DOHH2 (cell line): ENCODE data around the gene WFS1.

Source experiments
- H3F3A ChIP-seq: fragments of 200-600 bp; sonication (generic), shearing (Covaris generic); 2 replicates; pipeline ENCODE4 v1.6.0; 2016; ENCODE audit warnings: antibody characterized with exemption, mild to moderate bottlenecking; ENCODE audit not compliant: control insufficient read depth, insufficient read depth
- H3K27ac ChIP-seq: fragments of 200-600 bp; sonication (generic); 2 replicates; pipeline ENCODE4 v1.5.1; 2014; ENCODE audit warnings: low read depth, mild to moderate bottlenecking, low read length, moderate library complexity
- H3K27me3 ChIP-seq: fragments of 200-600 bp; sonication (generic); 2 replicates; pipeline ENCODE4 v1.6.1; 2014; ENCODE audit warnings: mild to moderate bottlenecking, low read length, mixed read lengths; ENCODE audit not compliant: control insufficient read depth
- H3K36me3 ChIP-seq: fragments of 200-600 bp; sonication (generic); 2 replicates; pipeline ENCODE4 v1.6.1; 2014; ENCODE audit warnings: mild to moderate bottlenecking, low read length, moderate library complexity, mixed read lengths; ENCODE audit not compliant: control insufficient read depth
- H3K4me1 ChIP-seq: fragments of 200-600 bp; sonication (generic); 2 replicates; pipeline ENCODE4 v1.6.1; 2014; ENCODE audit warnings: mild to moderate bottlenecking, low read length, mixed read lengths; ENCODE audit not compliant: control insufficient read depth
- H3K4me2 ChIP-seq: fragments of 200-600 bp; sonication (generic); 2 replicates; pipeline ENCODE4 v1.6.0; 2014; ENCODE audit warnings: mild to moderate bottlenecking, low read length, moderate library complexity
- H3K4me3 ChIP-seq: fragments of 200-600 bp; sonication (generic); 2 replicates; pipeline ENCODE4 v1.5.1; 2014; ENCODE audit warnings: mild to moderate bottlenecking, low read length, mixed read lengths
- H3K79me2 ChIP-seq: fragments of 200-600 bp; sonication (generic); 2 replicates; pipeline ENCODE4 v1.6.1; 2014; ENCODE audit warnings: mild to moderate bottlenecking, low read length, mixed read lengths; ENCODE audit not compliant: control insufficient read depth
- H3K9me2 ChIP-seq: fragments of 200-600 bp; sonication (generic); replicated peaks from 2 replicates; pipeline ENCODE4 v1.6.1; 2014; ENCODE audit warnings: mild to moderate bottlenecking, low read length, mixed read lengths; ENCODE audit not compliant: control insufficient read depth
- H3K9me3 ChIP-seq: fragments of 200-600 bp; sonication (generic); 2 replicates; pipeline ENCODE4 v1.6.1; 2014; ENCODE audit warnings: antibody characterized with exemption, low read length, mixed read lengths; ENCODE audit not compliant: control insufficient read depth, insufficient read depth
- H4K20me1 ChIP-seq: fragments of 200-600 bp; sonication (generic); 2 replicates; pipeline ENCODE4 v1.6.0; 2014; ENCODE audit warnings: low read depth, mild to moderate bottlenecking, antibody characterized with exemption, low read length, moderate library complexity; ENCODE audit not compliant: control insufficient read depth, insufficient read depth
- CTCF ChIP-seq: fragments of 200-600 bp; sonication (generic); IDR thresholded peaks from one replicate; pipeline ENCODE4 v1.5.1; 2014; ENCODE audit warnings: antibody characterized with exemption, mild to moderate bottlenecking, low read depth, low read length; ENCODE audit not compliant: poor library complexity, severe bottlenecking
- EZH2phosphoT487 ChIP-seq: fragments of 200-600 bp; sonication (generic); IDR thresholded peaks from 2 replicates; pipeline ENCODE4 v1.6.1; 2017; ENCODE audit warnings: borderline replicate concordance, mild to moderate bottlenecking, antibody characterized with exemption, low read length, moderate library complexity, mixed read lengths

WFS1 gene

GRCh38 chr4:6322761-6323566 lies 53.3 kb downstream of the WFS1 start:
- no peaks in the 10 kb centered on the region for H3K36me3 ChIP-seq
- no peak overlapping the region for H3K4me3 ChIP-seq
- H3K27me3 ChIP-seq, result no peaks in the 10 kb centered on the region
- no peak overlapping the region for H3K4me2 ChIP-seq
- no peaks in the 10 kb centered on the region for H3K4me1 ChIP-seq
- H4K20me1 ChIP-seq, result no peaks in the 10 kb centered on the region
- no peak for TF ChIP-seq CTCF
- no peak for TF ChIP-seq EZH2phosphoT487
- no peaks in the 10 kb centered on the region for H3K9me3 ChIP-seq
- no peak overlapping the region for H3K27ac ChIP-seq
- H3F3A ChIP-seq, result no peaks in the 10 kb centered on the region
- no peaks in the 10 kb centered on the region for H3K79me2 ChIP-seq
- no peaks in the 10 kb centered on the region for H3K9me2 ChIP-seq

DNA sequence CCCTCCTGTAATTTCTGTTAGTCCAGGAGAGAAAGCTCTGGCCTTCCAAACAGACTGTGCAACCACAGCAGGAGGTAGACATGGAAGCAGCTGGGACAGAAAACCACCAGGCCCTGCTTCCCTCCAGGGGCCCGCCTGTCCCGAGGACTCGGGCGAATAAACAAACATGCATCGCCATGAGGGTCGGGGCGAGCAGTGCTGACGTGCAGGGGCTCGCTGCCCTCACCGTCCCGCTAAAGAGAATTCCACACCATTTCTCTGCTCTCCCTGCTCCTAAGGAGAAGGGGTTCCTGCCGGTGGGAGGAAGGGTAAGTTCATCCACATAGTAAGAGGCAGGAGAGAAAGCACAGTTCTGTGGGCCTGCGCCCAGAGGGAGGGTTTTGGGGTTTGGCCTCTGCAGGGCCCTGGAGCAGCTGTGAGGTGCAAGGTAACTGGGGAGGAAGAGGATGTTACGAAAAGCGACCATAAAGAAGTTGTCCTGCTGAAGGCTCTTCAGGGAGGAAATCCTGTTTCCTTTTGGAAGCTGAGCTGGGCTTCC lies 54.9 kb downstream of the WFS1 start:
- Histone ChIP-seq H4K20me1 (no peaks in the 10 kb centered on the region), H3K27me3 (no peaks in the 10 kb centered on the region), H3K79me2 (no peaks in the 10 kb centered on the region), H3K4me2 (no peak overlapping the region), H3K4me1 (no peaks in the 10 kb centered on the region), H3K9me2 (no peaks in the 10 kb centered on the region), H3F3A (no peaks in the 10 kb centered on the region), H3K9me3 (no peaks in the 10 kb centered on the region), H3K4me3 (no peak overlapping the region), H3K36me3 (no peaks in the 10 kb centered on the region), H3K27ac (no peak overlapping the region)
- no peak for TF ChIP-seq CTCF
- no peak for TF ChIP-seq EZH2phosphoT487

DNA sequence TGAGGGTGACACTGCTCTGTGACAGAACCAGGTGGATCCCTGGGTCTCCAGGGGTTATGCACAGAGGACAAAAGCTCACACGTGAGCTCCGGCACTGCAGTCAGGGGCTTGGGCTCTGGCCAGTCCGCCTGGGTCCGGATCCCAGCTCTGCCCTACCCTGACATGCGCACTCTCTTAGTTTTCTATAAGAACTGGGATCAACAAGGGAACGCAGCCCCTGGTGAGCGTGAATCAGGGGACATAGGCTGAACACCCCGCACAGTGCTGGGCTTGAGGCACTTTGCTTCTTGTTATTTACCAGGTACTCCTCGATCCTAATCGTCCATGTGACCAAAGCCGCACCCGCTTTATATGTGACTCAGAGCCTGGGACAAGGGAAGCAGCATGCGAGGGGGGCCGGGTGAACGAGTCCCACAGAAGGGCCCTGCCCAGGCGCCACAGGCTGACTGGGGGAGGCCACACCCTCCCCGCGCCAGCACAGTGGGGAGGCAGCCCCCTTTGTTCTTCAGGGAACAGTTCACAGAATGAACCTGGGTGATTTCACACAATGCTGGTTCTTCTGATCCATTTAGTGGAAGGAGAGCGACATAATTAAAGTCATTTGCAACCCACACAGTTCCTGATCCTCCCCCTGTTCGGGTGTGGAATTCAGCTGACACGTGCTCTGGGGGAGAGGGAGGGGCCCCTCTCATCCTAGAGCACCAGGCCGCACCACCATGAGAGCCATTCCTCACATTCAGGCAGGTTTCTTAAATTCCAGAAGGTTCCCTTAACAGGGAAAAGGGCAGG lies 55.5 kb downstream of the WFS1 start:
- H3F3A ChIP-seq, result no peaks in the 10 kb centered on the region
- no peaks in the 10 kb centered on the region for H3K27me3 ChIP-seq
- H3K27ac ChIP-seq, result no peak overlapping the region
- H3K36me3 ChIP-seq, result no peaks in the 10 kb centered on the region
- H3K9me3 ChIP-seq, result no peaks in the 10 kb centered on the region
- H3K79me2 ChIP-seq, result no peaks in the 10 kb centered on the region
- H3K4me3 ChIP-seq, result no peak overlapping the region
- H3K4me1 ChIP-seq, result no peaks in the 10 kb centered on the region
- TF ChIP-seq CTCF (no peak), EZH2phosphoT487 (no peak)
- no peak overlapping the region for H3K4me2 ChIP-seq
- H3K9me2 ChIP-seq, result no peaks in the 10 kb centered on the region
- H4K20me1 ChIP-seq, result no peaks in the 10 kb centered on the region
